Measurements from ENCODE around the gene CHM. TPM values are rescaled to one million over a fixed set of nuclear protein-coding genes. Genes with fewer than 3 reads are reported as not detected.

Gene CHM
- total RNA-seq, 1 experiment from 2014 or later = 18.1 TPM

- H3K9me3 Mint-ChIP-seq = no peaks in the 10 kb centered on the region
- no peak overlapping the region for H3K27ac Mint-ChIP-seq
- no peak overlapping the region for H3K4me3 Mint-ChIP-seq
- H3K4me1 Mint-ChIP-seq = peaks cover 71% of the 10 kb centered on the region
- ATAC-seq (no peak), DNase-seq (ENCODE audit: low spot score) (no peak)
- TF ChIP-seq CDX4 (CRISPR knock-in tag; IDR thresholded peaks at IDR 0.05; ENCODE audit: borderline replicate concordance) (no peak), USF1 (CRISPR knock-in tag; IDR thresholded peaks at IDR 0.05) (no peak), MAX (CRISPR knock-in tag; IDR thresholded peaks at IDR 0.05) (no peak), ZNF138 (CRISPR knock-in tag; conservative IDR thresholded peaks at IDR 0.05) (no peak), ERG (CRISPR knock-in tag; IDR thresholded peaks at IDR 0.05) (no peak), SP1 (CRISPR knock-in tag; conservative IDR thresholded peaks at IDR 0.05) (no peak), RORB (CRISPR knock-in tag; IDR thresholded peaks at IDR 0.05) (no peak), TEAD4 (CRISPR knock-in tag; IDR thresholded peaks at IDR 0.05) (no peak)
- ChIA-PET CTCF (no interaction called here), POLR2A (no interaction called here)
- no peaks in the 10 kb centered on the region for H3K27me3 Mint-ChIP-seq (ENCODE audit: low read depth)
- H3K36me3 Mint-ChIP-seq = no peaks in the 10 kb centered on the region
Observed at GRCh38 chrX:85998954-85999353, 48.4 kb downstream of the CHM start.

- POLR2A ChIA-PET = no interaction called here
- Mint-ChIP-seq H3K9me3 (no peaks in the 10 kb centered on the region), H3K27ac (peak overlapping the region; percentile 86), H3K4me3 (no peak overlapping the region), H3K27me3 (ENCODE audit: low read depth) (no peaks in the 10 kb centered on the region), H3K4me1 (peaks cover 67% of the 10 kb centered on the region), H3K36me3 (no peaks in the 10 kb centered on the region)
- CTCF ChIA-PET = no interaction called here
- ATAC-seq (peak; percentile 71), DNase-seq (ENCODE audit: low spot score) (no peak)
- TF ChIP-seq NR1H2 (CRISPR knock-in tag; IDR thresholded peaks at IDR 0.05) (no peak), GABPB1 (CRISPR knock-in tag; IDR thresholded peaks at IDR 0.05) (no peak), ATF2 (CRISPR knock-in tag; IDR thresholded peaks at IDR 0.05; ENCODE audit: borderline replicate concordance, low read depth) (no peak), AR (CRISPR knock-in tag; IDR thresholded peaks at IDR 0.05) (no peak), AFF4 (CRISPR knock-in tag; IDR thresholded peaks at IDR 0.05; ENCODE audit: borderline replicate concordance) (no peak), SMAD3 (CRISPR knock-in tag; IDR thresholded peaks at IDR 0.05; ENCODE audit: borderline replicate concordance) (no peak), ELF4 (CRISPR knock-in tag; IDR thresholded peaks at IDR 0.05; ENCODE audit: low read depth) (no peak), FOXP1 (CRISPR knock-in tag; IDR thresholded peaks at IDR 0.05; ENCODE audit: borderline replicate concordance) (no peak), ZBTB43 (CRISPR knock-in tag; IDR thresholded peaks at IDR 0.05) (no peak), ZNF512 (CRISPR knock-in tag; IDR thresholded peaks at IDR 0.05; ENCODE audit: borderline replicate concordance) (no peak)
Observed at GRCh38 chrX:85996555-85996954, 50.8 kb downstream of the CHM start.

Data from WTC11 (cell line).